NCI-H2171 (cell line): ENCODE results near the gene SEMA5A.
A peak's percentile ranks its signal among the peaks of the same experiment; 100 is the strongest.
"Not testable (repeated sequence)": the region's sequence is repeated elsewhere in the genome, so short reads cannot be mapped to it uniquely, and the experiment has no call there.

Experiments
- DNase-seq: peaks from one replicate; lab custom pipeline; 2025; lab: John Stamatoyannopoulos, UW

The SEMA5A gene

GRCh38 chr5:9354336-9355081 lies 191.4 kb downstream of the SEMA5A start:
- no peak for DNase-seq

- DNase-seq = not testable (repeated sequence)
These were observed 192.8 kb downstream of the SEMA5A start for GRCh38 chr5:9353048-9353447.

- no peak for DNase-seq
These were observed 194.3 kb downstream of the SEMA5A start for GRCh38 chr5:9351546-9351945.

- DNase-seq = no peak
These were observed 195.5 kb downstream of the SEMA5A start for GRCh38 chr5:9350301-9350797.

- no peak for DNase-seq
These were observed 197.4 kb downstream of the SEMA5A start for GRCh38 chr5:9348401-9348996.

- no peak for DNase-seq
These were observed 198.2 kb downstream of the SEMA5A start for GRCh38 chr5:9347541-9348295.

- DNase-seq = no peak
These were observed 198.8 kb downstream of the SEMA5A start for GRCh38 chr5:9347032-9347431.

GRCh38 chr5:9344751-9345240 lies 201.1 kb downstream of the SEMA5A start:
- DNase-seq = no peak

GRCh38 chr5:9343146-9343850 lies 202.6 kb downstream of the SEMA5A start:
- DNase-seq = no peak

GRCh38 chr5:9342161-9342787 lies 203.6 kb downstream of the SEMA5A start:
- no peak for DNase-seq

GRCh38 chr5:9340085-9340484 lies 205.8 kb downstream of the SEMA5A start:
- no peak for DNase-seq

- peak; percentile 3 for DNase-seq
These were observed 206.6 kb downstream of the SEMA5A start for GRCh38 chr5:9339206-9339818.

GRCh38 chr5:9338796-9339195 lies 207.1 kb downstream of the SEMA5A start:
- DNase-seq = no peak

GRCh38 chr5:9337928-9338595 lies 207.8 kb downstream of the SEMA5A start:
- no peak for DNase-seq

GRCh38 chr5:9335754-9336495 lies 209.9 kb downstream of the SEMA5A start:
- no peak for DNase-seq

- DNase-seq = no peak
These were observed 210.6 kb downstream of the SEMA5A start for GRCh38 chr5:9335269-9335668.

GRCh38 chr5:9332026-9332425 lies 213.8 kb downstream of the SEMA5A start:
- DNase-seq = no peak

GRCh38 chr5:9331372-9331771 lies 214.5 kb downstream of the SEMA5A start:
- DNase-seq = no peak

- DNase-seq = no peak
These were observed 216.8 kb downstream of the SEMA5A start for GRCh38 chr5:9329125-9329524.

- DNase-seq = no peak
These were observed 220.3 kb downstream of the SEMA5A start for GRCh38 chr5:9325549-9325948.
